MM.1S (cell line): ENCODE results near the gene TNK1.

Experiments used
- DNase-seq: peaks from one replicate; pipeline ENCODE4 v3.0.0-alpha.2; 2015
- H2AFZ ChIP-seq: fragments of 300-600 bp; sonication (generic); 2 replicates; pipeline ENCODE4 v1.6.0; 2016; ENCODE audit warnings: antibody characterized with exemption, low read length
- H3F3A ChIP-seq: fragments of 300-600 bp; sonication (generic); 2 replicates; pipeline ENCODE4 v1.6.1; 2016; ENCODE audit warnings: mild to moderate bottlenecking, antibody characterized with exemption, low read length, moderate library complexity, mixed read lengths; ENCODE audit not compliant: insufficient read depth
- H3K27ac ChIP-seq: fragments of 300-600 bp; sonication (generic); 2 replicates; pipeline ENCODE4 v1.5.1; 2016; ENCODE audit warnings: mild to moderate bottlenecking, low read length
- H3K27me3 ChIP-seq: fragments of 300-600 bp; sonication (generic); replicated peaks from 2 replicates; pipeline ENCODE4 v1.6.0; 2016; ENCODE audit warnings: low read length; ENCODE audit not compliant: insufficient read depth
- H3K36me3 ChIP-seq: fragments of 300-600 bp; sonication (generic); replicated peaks from 2 replicates; pipeline ENCODE4 v1.6.1; 2016; ENCODE audit warnings: mild to moderate bottlenecking, low read length, mixed read lengths; ENCODE audit not compliant: insufficient read depth
- H3K4me1 ChIP-seq: fragments of 300-600 bp; sonication (generic); 2 replicates; pipeline ENCODE4 v1.6.1; 2016; ENCODE audit warnings: low read length, mixed read lengths
- H3K4me2 ChIP-seq: fragments of 300-600 bp; sonication (generic); 2 replicates; pipeline ENCODE4 v1.6.0; 2016; ENCODE audit warnings: low read depth, low read length
- H3K4me3 ChIP-seq: fragments of 300-600 bp; sonication (generic); 2 replicates; pipeline ENCODE4 v1.5.1; 2016; ENCODE audit warnings: low read length, mixed read lengths
- H3K79me2 ChIP-seq: fragments of 300-600 bp; sonication (generic); 2 replicates; pipeline ENCODE4 v1.6.1; 2016; ENCODE audit warnings: mixed run types, low read length, mixed read lengths
- H3K9ac ChIP-seq: fragments of 300-600 bp; sonication (generic); 2 replicates; pipeline ENCODE4 v1.6.1; 2016; ENCODE audit warnings: low read length, mixed read lengths
- H3K9me2 ChIP-seq: fragments of 300-600 bp; sonication (generic); replicated peaks from 2 replicates; pipeline ENCODE4 v1.6.1; 2016; ENCODE audit warnings: mild to moderate bottlenecking, low read length, mixed read lengths; ENCODE audit not compliant: insufficient read depth
- H3K9me3 ChIP-seq: fragments of 300-600 bp; sonication (generic); replicated peaks from 2 replicates; pipeline ENCODE4 v1.6.1; 2016; ENCODE audit warnings: mild to moderate bottlenecking, low read length, mixed read lengths; ENCODE audit not compliant: insufficient read depth
- H4K20me1 ChIP-seq: fragments of 300-600 bp; sonication (generic); 2 replicates; pipeline ENCODE4 v1.6.1; 2016; ENCODE audit warnings: mild to moderate bottlenecking, low read length, moderate library complexity, mixed read lengths; ENCODE audit not compliant: insufficient read depth
- CTCF ChIP-seq: fragments of 300-600 bp; sonication (generic); IDR thresholded peaks from 2 replicates; pipeline ENCODE4 v1.5.1; 2016; ENCODE audit warnings: antibody characterized with exemption, low read length, mixed read lengths
- EZH2 ChIP-seq: fragments of 300-600 bp; sonication (generic); optimal IDR thresholded peaks from 2 replicates; pipeline ENCODE3; 2017; ENCODE audit warnings: low read depth, mild to moderate bottlenecking, antibody characterized with exemption, low read length, mixed read lengths
- EZH2phosphoT487 ChIP-seq: fragments of 300-600 bp; sonication (generic); IDR thresholded peaks from 2 replicates; pipeline ENCODE4 v1.6.1; 2018; ENCODE audit warnings: antibody characterized with exemption, low read length

Gene TNK1

GRCh38 chr17:7431231-7431630 is 50.3 kb downstream of the TNK1 start:
- no peak overlapping the region for H3K9ac ChIP-seq
- DNase-seq = no peak
- H3K27me3 ChIP-seq = peaks cover 38% of the 10 kb centered on the region
- H2AFZ ChIP-seq = no peak overlapping the region
- H4K20me1 ChIP-seq = no peaks in the 10 kb centered on the region
- TF ChIP-seq EZH2 = no peak
- TF ChIP-seq CTCF = no peak
- TF ChIP-seq EZH2phosphoT487 = no peak
- H3K36me3 ChIP-seq = no peaks in the 10 kb centered on the region
- no peaks in the 10 kb centered on the region for H3K9me2 ChIP-seq
- peaks cover 2% of the 10 kb centered on the region for H3K4me1 ChIP-seq
- no peaks in the 10 kb centered on the region for H3K9me3 ChIP-seq
- no peak overlapping the region for H3K4me2 ChIP-seq
- no peak overlapping the region for H3K27ac ChIP-seq
- peaks cover 9% of the 10 kb centered on the region for H3F3A ChIP-seq
- no peaks in the 10 kb centered on the region for H3K79me2 ChIP-seq
- no peak overlapping the region for H3K4me3 ChIP-seq

DNA sequence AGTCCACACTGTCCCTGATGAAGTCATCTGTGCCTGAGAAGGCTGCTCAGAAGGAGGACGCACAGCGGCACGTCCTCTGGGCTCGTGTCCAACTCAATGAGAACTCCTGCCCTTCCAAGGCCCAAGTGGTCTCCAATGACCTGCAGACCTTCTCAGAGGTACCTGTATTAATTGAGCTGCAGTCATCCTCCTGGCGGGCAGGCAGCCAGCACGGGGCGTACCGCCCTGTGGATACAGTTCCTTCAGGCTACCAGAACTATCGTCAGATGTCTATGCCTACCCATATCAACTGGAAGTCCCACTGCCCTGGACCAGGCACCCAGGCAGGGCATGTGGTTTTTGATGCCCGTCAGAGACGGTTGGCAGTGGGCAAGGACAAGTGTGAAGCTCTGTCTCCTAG is 51.4 kb downstream of the TNK1 start:
- Histone ChIP-seq H4K20me1 (no peaks in the 10 kb centered on the region), H3K27ac (no peak overlapping the region), H3K36me3 (no peaks in the 10 kb centered on the region), H3K4me2 (no peak overlapping the region), H3K4me3 (no peak overlapping the region), H3F3A (peaks cover 14% of the 10 kb centered on the region), H3K4me1 (peaks cover 10% of the 10 kb centered on the region), H2AFZ (no peak overlapping the region), H3K27me3 (peaks cover 28% of the 10 kb centered on the region), H3K9me2 (no peaks in the 10 kb centered on the region), H3K79me2 (no peaks in the 10 kb centered on the region), H3K9me3 (no peaks in the 10 kb centered on the region), H3K9ac (no peak overlapping the region)
- TF ChIP-seq EZH2 (no peak), CTCF (no peak), EZH2phosphoT487 (no peak)
- no peak for DNase-seq

- no peaks in the 10 kb centered on the region for H3K9me3 ChIP-seq
- no peaks in the 10 kb centered on the region for H3K9me2 ChIP-seq
- peak overlapping the region; percentile 72 for H3K4me2 ChIP-seq
- peak overlapping the region; percentile 43; the same call in 1 of the 2 replicates for H3K9ac ChIP-seq
- no peaks in the 10 kb centered on the region for H3K36me3 ChIP-seq
- H3K79me2 ChIP-seq = no peaks in the 10 kb centered on the region
- peak overlapping the region; percentile 52 for H3K27ac ChIP-seq
- H3F3A ChIP-seq = peaks cover 14% of the 10 kb centered on the region
- DNase-seq = peak; percentile 52
- H4K20me1 ChIP-seq = no peaks in the 10 kb centered on the region
- peak overlapping the region; percentile 73 for H3K4me3 ChIP-seq
- peak overlapping the region; percentile 92 for H2AFZ ChIP-seq
- peaks cover 33% of the 10 kb centered on the region for H3K27me3 ChIP-seq
- H3K4me1 ChIP-seq = peaks cover 10% of the 10 kb centered on the region
- TF ChIP-seq CTCF (peak; percentile 34), EZH2phosphoT487 (no peak)
These were observed 55.0 kb downstream of the TNK1 start for GRCh38 chr17:7435676-7436555.
